Fibroblast of lung (primary cell): ENCODE data around the gene UCK1.

ENCODE experiments used
- EZH2 ChIP-seq: IDR thresholded peaks from 2 replicates; pipeline ENCODE4 v1.5.1; 2012; ENCODE audit warnings: low read length, control low read depth, mild to moderate bottlenecking; ENCODE audit errors: missing control alignments
- TF ChIP-seq, protein P1 (sequence below), 2 donors: IDR thresholded peaks in 1 of 2; conservative IDR thresholded peaks in 1 of 2; 1 replicate in 1 of 2; 2 replicates in 1 of 2; pipeline ENCODE4 v1.5.1; 2011 to 2012; ENCODE audit warnings: low read length in 2 of 2, control low read depth in 1 of 2, inconsistent platforms in 1 of 2, low read depth in 1 of 2, mild to moderate bottlenecking in 1 of 2

DNA sequence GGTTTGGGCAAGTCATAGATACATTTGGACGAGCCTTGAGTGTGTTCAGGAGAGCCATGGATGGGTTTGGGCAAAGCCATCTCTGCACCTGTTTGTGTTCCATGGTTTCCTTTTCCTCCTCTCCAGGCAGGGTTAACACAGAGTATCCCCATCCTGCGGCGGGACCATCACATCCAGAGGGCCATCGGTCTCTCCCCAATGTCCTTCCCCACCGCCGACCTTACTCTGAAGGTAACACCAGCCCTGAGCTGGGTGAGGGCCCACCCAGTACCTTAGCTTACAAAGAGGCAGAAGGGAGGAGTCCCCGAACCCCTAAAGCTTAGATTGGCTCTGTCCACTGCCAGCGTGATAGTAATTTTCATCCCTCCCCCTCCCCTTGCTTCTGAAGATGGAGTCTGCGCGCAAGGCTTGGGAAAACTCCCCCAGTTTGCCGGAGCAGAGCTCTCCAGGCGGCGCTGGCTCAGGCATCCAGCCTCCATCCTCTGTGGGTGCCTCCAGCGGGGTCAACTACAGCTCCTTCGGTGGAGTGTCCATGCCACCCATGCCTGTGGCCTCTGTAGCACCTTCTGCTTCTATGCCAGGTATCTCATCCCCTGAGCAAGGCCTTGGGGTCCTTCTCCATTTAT lies 46.4 kb downstream of the UCK1 start:
- TF ChIP-seq, protein P1, sequence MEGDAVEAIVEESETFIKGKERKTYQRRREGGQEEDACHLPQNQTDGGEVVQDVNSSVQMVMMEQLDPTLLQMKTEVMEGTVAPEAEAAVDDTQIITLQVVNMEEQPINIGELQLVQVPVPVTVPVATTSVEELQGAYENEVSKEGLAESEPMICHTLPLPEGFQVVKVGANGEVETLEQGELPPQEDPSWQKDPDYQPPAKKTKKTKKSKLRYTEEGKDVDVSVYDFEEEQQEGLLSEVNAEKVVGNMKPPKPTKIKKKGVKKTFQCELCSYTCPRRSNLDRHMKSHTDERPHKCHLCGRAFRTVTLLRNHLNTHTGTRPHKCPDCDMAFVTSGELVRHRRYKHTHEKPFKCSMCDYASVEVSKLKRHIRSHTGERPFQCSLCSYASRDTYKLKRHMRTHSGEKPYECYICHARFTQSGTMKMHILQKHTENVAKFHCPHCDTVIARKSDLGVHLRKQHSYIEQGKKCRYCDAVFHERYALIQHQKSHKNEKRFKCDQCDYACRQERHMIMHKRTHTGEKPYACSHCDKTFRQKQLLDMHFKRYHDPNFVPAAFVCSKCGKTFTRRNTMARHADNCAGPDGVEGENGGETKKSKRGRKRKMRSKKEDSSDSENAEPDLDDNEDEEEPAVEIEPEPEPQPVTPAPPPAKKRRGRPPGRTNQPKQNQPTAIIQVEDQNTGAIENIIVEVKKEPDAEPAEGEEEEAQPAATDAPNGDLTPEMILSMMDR (conservative IDR thresholded peaks at IDR 0.05 in 1 of 2, IDR thresholded peaks at IDR 0.05 in 1 of 2; ENCODE audit: low read depth in 1 of 2, low read length in 2 of 2), result no peak
- no peak for TF ChIP-seq EZH2
